ENCODE results near the gene MESD.

The MESD gene

GRCh38 chr15:80953001-80953952 lies 36.3 kb downstream of the MESD start:
- TF ChIP-seq ZFX (IDR thresholded peaks at IDR 0.05; ENCODE audit: borderline replicate concordance) = no peak
- no peak for TF ChIP-seq CTCF (IDR thresholded peaks at IDR 0.05)
- peak overlapping the region; percentile 59 for H3K27ac ChIP-seq

- no peak for TF ChIP-seq ZFX (IDR thresholded peaks at IDR 0.05; ENCODE audit: borderline replicate concordance)
- no peak for TF ChIP-seq CTCF (IDR thresholded peaks at IDR 0.05)
- H3K27ac ChIP-seq = no peak overlapping the region
Measured at GRCh38 chr15:80951941-80952340, 37.7 kb downstream of the MESD start.

GRCh38 chr15:80950291-80951078 lies 39.1 kb downstream of the MESD start:
- no peak overlapping the region for H3K27ac ChIP-seq
- TF ChIP-seq CTCF (IDR thresholded peaks at IDR 0.05) (no peak), ZFX (IDR thresholded peaks at IDR 0.05; ENCODE audit: borderline replicate concordance) (no peak)

- no peak overlapping the region for H3K27ac ChIP-seq
Measured at GRCh38 chr15:80949756-80950155, 39.9 kb downstream of the MESD start.

GRCh38 chr15:80948651-80949292 lies 40.8 kb downstream of the MESD start:
- TF ChIP-seq CTCF (IDR thresholded peaks at IDR 0.05) = no peak
- H3K27ac ChIP-seq = no peak overlapping the region

More at GRCh38 chr15:80949756-80950155, 39.9 kb downstream of the MESD start:
- no peak for TF ChIP-seq CTCF (IDR thresholded peaks at IDR 0.05)

GRCh38 chr15:80946576-80946975 lies 43.0 kb downstream of the MESD start:
- TF ChIP-seq ZFX (IDR thresholded peaks at IDR 0.05; ENCODE audit: borderline replicate concordance) (no peak), CTCF (IDR thresholded peaks at IDR 0.05) (no peak)
- H3K27ac ChIP-seq = no peak overlapping the region
